Measurements from ENCODE around the gene GJA1. TPM values are rescaled to one million over a fixed set of nuclear protein-coding genes. Genes with fewer than 3 reads are reported as not detected.

GJA1 gene
- total RNA-seq, 1 experiment from 2014 or later, result 528 TPM

- no CpG with 5 or more reads among the region's 3 CpGs for WGBS (ENCODE audit: extremely low coverage, insufficient read length, low lambda C conversion rate)
Measured at GRCh38 chr6:121463087-121463486, 27.6 kb downstream of the GJA1 start.

More at GRCh38 chr6:121463087-121463486, 27.6 kb downstream of the GJA1 start:
- Mint-ChIP-seq H3K27me3 (ENCODE audit: low read depth) (no peaks in the 10 kb centered on the region), H3K9me3 (peaks cover 0 to 7% of the 10 kb centered on the region in 2 experiments; a peak in 2 of 5 replicates), H3K4me1 (peaks cover 0 to 2% of the 10 kb centered on the region in 2 experiments; a peak in 2 of 4 replicates), H3K27ac (no peak overlapping the region), H3K4me3 (no peak overlapping the region), H3K36me3 (ENCODE audit: insufficient read depth in 1 of 3, low read depth in 3 of 3) (peaks cover 0 to 7% (median 3%) of the 10 kb centered on the region in 3 experiments; a peak in 2 of 7 replicates)
- H4K8ac ChIP-seq (replicated peaks; ENCODE audit: insufficient read length, low read depth, low read length), result no peak overlapping the region
- no peaks in the 10 kb centered on the region for H3K79me2 ChIP-seq (ENCODE audit: insufficient read depth, low read length)
- no peak overlapping the region for H3K14ac ChIP-seq (ENCODE audit: insufficient read depth, low read length)
- H3K9ac ChIP-seq (ENCODE audit: extremely low read depth, insufficient read length, low read length), result no peak overlapping the region
- H3K23ac ChIP-seq (ENCODE audit: insufficient read length, low read depth, low read length), result no peak overlapping the region
- no peak overlapping the region for H4K5ac ChIP-seq (ENCODE audit: insufficient read length, low read depth, low read length)
- no peak overlapping the region for H2BK12ac ChIP-seq (ENCODE audit: insufficient read length, low read depth, low read length)
- no peak overlapping the region for H3K27ac ChIP-seq (ENCODE audit: insufficient read length, low read depth, low read length)
- H2BK15ac ChIP-seq (ENCODE audit: low read depth, low read length), result no peak overlapping the region
- no peak overlapping the region for H2BK5ac ChIP-seq (ENCODE audit: insufficient read length, low read length)
- H3K4ac ChIP-seq (ENCODE audit: low read depth, low read length), result no peak overlapping the region
- H2AK5ac ChIP-seq (ENCODE audit: insufficient read length, low read length), result no peak overlapping the region
- H3K27me3 ChIP-seq (ENCODE audit: insufficient read depth, low read length), result no peaks in the 10 kb centered on the region
- no peaks in the 10 kb centered on the region for H4K20me1 ChIP-seq (ENCODE audit: control insufficient read depth, insufficient read depth, insufficient read length)
- H2AFZ ChIP-seq (ENCODE audit: low read length), result no peak overlapping the region
- H3K56ac ChIP-seq (ENCODE audit: insufficient read length, low read depth, low read length), result no peak overlapping the region
- no peak for DNase-seq
- H3K4me2 ChIP-seq (ENCODE audit: insufficient read depth, insufficient read length, low read length), result no peak overlapping the region
- no peaks in the 10 kb centered on the region for H3K9me3 ChIP-seq (ENCODE audit: control insufficient read depth, low read depth, low read length)
- no peak overlapping the region for H3K18ac ChIP-seq (ENCODE audit: insufficient read length, low read depth, low read length)
- H3K23me2 ChIP-seq (ENCODE audit: insufficient read length, low read depth, low read length, poor library complexity, severe bottlenecking), result no peaks in the 10 kb centered on the region
- no peaks in the 10 kb centered on the region for H3K4me1 ChIP-seq (ENCODE audit: insufficient read depth, low read length)
- H3T11ph ChIP-seq (ENCODE audit: low read length), result no peak overlapping the region
- no peak overlapping the region for H4K91ac ChIP-seq (ENCODE audit: insufficient read length, low read depth, low read length)
- TF ChIP-seq, protein P1, sequence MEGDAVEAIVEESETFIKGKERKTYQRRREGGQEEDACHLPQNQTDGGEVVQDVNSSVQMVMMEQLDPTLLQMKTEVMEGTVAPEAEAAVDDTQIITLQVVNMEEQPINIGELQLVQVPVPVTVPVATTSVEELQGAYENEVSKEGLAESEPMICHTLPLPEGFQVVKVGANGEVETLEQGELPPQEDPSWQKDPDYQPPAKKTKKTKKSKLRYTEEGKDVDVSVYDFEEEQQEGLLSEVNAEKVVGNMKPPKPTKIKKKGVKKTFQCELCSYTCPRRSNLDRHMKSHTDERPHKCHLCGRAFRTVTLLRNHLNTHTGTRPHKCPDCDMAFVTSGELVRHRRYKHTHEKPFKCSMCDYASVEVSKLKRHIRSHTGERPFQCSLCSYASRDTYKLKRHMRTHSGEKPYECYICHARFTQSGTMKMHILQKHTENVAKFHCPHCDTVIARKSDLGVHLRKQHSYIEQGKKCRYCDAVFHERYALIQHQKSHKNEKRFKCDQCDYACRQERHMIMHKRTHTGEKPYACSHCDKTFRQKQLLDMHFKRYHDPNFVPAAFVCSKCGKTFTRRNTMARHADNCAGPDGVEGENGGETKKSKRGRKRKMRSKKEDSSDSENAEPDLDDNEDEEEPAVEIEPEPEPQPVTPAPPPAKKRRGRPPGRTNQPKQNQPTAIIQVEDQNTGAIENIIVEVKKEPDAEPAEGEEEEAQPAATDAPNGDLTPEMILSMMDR (conservative IDR thresholded peaks at IDR 0.05), result no peak
- no peak overlapping the region for H2BK120ac ChIP-seq (ENCODE audit: low read depth, low read length, poor library complexity, severe bottlenecking)
- H3K79me1 ChIP-seq (ENCODE audit: insufficient read depth, low read depth, low read length, poor library complexity, severe bottlenecking), result no peaks in the 10 kb centered on the region
- no peak overlapping the region for H2BK20ac ChIP-seq (ENCODE audit: low read depth, low read length, poor library complexity, severe bottlenecking)

All from H9 (cell line).